ENCODE measurements around the gene KIAA1958.
A peak's percentile ranks its signal among the peaks of the same experiment; 100 is the strongest.
"Not testable (repeated sequence)": the region's sequence is repeated elsewhere in the genome, so short reads cannot be mapped to it uniquely, and the experiment has no call there.

The KIAA1958 gene

GRCh38 chr9:112555844-112556482 lies 69.3 kb downstream of the KIAA1958 start:
- DNase-seq (ENCODE audit: low spot score), result peak; percentile 39

GRCh38 chr9:112556497-112557442 lies 70.1 kb downstream of the KIAA1958 start:
- DNase-seq (ENCODE audit: low spot score), result no peak

- DNase-seq (ENCODE audit: low spot score), result peak; percentile 53
Observed at GRCh38 chr9:112558476-112558875, 71.8 kb downstream of the KIAA1958 start.

GRCh38 chr9:112558978-112559377 lies 72.4 kb downstream of the KIAA1958 start:
- DNase-seq (ENCODE audit: low spot score), result peak; percentile 45

GRCh38 chr9:112559629-112560413 lies 73.2 kb downstream of the KIAA1958 start:
- no peak for DNase-seq (ENCODE audit: low spot score)

- no peak for DNase-seq (ENCODE audit: low spot score)
Observed at GRCh38 chr9:112562235-112562958, 75.8 kb downstream of the KIAA1958 start.

- no peak for DNase-seq (ENCODE audit: low spot score)
Observed at GRCh38 chr9:112569186-112569585, 82.6 kb downstream of the KIAA1958 start.

GRCh38 chr9:112570671-112571167 lies 84.1 kb downstream of the KIAA1958 start:
- DNase-seq (ENCODE audit: low spot score), result peak; percentile 86

GRCh38 chr9:112571624-112572355 lies 85.2 kb downstream of the KIAA1958 start:
- DNase-seq (ENCODE audit: low spot score), result no peak

- DNase-seq (ENCODE audit: low spot score), result no peak
Observed at GRCh38 chr9:112572416-112572815, 85.8 kb downstream of the KIAA1958 start.

- no peak for DNase-seq (ENCODE audit: low spot score)
Observed at GRCh38 chr9:112574008-112574407, 87.4 kb downstream of the KIAA1958 start.

- no peak for DNase-seq (ENCODE audit: low spot score)
Observed at GRCh38 chr9:112575107-112575506, 88.5 kb downstream of the KIAA1958 start.

GRCh38 chr9:112581469-112582176 lies 95.0 kb downstream of the KIAA1958 start:
- no peak for DNase-seq (ENCODE audit: low spot score)

- DNase-seq (ENCODE audit: low spot score), result no peak
Observed at GRCh38 chr9:112582371-112583262, 96.0 kb downstream of the KIAA1958 start.

- no peak for DNase-seq (ENCODE audit: low spot score)
Observed at GRCh38 chr9:112586599-112587155, 100.0 kb downstream of the KIAA1958 start.

- DNase-seq (ENCODE audit: low spot score), result not testable (repeated sequence)
Observed at GRCh38 chr9:112591875-112592274, 105.2 kb downstream of the KIAA1958 start.

GRCh38 chr9:112599732-112600131 lies 113.1 kb downstream of the KIAA1958 start:
- DNase-seq (ENCODE audit: low spot score), result no peak

- DNase-seq (ENCODE audit: low spot score), result no peak
Observed at GRCh38 chr9:112601636-112602035, 115.0 kb downstream of the KIAA1958 start.

- no peak for DNase-seq (ENCODE audit: low spot score)
Observed at GRCh38 chr9:112604790-112605189, 118.2 kb downstream of the KIAA1958 start.
